PC-3 (cell line): Measurements from ENCODE around the gene GPR26.

Source experiments
- EZH2 ChIP-seq: fragments of 300-600 bp; sonication (generic); IDR thresholded peaks from one replicate; pipeline ENCODE4 v1.6.1; 2017; ENCODE audit warnings: antibody characterized with exemption, mild to moderate bottlenecking, low read length; ENCODE audit not compliant: unreplicated experiment
- EZH2phosphoT487 ChIP-seq: fragments of 300-600 bp; sonication (generic); IDR thresholded peaks from 2 replicates; pipeline ENCODE4 v1.6.1; 2018; ENCODE audit warnings: mild to moderate bottlenecking, antibody characterized with exemption, low read length, borderline replicate concordance
- TF ChIP-seq, protein P1 (sequence below): fragments of 300-600 bp; sonication (generic); conservative IDR thresholded peaks from 2 replicates; pipeline ENCODE4 v1.5.1; 2017; ENCODE audit warnings: antibody characterized with exemption, low read depth, mild to moderate bottlenecking, low read length

DNA sequence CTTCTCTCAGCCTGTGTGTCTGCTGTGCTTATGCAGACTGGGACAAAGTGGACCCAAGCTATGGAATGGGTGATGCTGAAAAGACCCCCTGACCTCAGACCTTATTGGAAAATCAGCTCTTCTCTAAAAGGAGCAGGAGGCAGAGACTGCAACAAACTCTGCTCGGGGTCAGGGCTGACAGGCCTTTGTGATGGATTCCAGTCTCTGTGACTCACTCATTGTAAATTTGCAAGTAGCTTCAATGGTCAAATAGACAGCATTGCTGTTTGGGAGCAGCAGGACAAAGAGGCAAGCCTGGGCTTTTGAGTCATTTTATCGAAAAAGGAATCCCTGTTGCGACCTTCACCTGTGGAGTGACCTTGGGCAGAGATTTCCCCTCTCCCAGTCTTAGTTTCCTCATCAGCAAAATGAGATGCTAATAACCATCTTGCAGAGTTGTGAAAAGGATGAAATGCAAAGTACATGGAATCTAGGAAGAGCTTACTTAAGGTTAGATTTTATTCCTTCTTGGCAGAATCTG, 26.1 kb upstream of the GPR26 start:
- TF ChIP-seq, protein P1, sequence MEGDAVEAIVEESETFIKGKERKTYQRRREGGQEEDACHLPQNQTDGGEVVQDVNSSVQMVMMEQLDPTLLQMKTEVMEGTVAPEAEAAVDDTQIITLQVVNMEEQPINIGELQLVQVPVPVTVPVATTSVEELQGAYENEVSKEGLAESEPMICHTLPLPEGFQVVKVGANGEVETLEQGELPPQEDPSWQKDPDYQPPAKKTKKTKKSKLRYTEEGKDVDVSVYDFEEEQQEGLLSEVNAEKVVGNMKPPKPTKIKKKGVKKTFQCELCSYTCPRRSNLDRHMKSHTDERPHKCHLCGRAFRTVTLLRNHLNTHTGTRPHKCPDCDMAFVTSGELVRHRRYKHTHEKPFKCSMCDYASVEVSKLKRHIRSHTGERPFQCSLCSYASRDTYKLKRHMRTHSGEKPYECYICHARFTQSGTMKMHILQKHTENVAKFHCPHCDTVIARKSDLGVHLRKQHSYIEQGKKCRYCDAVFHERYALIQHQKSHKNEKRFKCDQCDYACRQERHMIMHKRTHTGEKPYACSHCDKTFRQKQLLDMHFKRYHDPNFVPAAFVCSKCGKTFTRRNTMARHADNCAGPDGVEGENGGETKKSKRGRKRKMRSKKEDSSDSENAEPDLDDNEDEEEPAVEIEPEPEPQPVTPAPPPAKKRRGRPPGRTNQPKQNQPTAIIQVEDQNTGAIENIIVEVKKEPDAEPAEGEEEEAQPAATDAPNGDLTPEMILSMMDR: no peak
- TF ChIP-seq EZH2phosphoT487: no peak
- no peak for TF ChIP-seq EZH2
